H9 (cell line): ENCODE data around the gene FOLR3. TPM values are rescaled to one million over a fixed set of nuclear protein-coding genes. Genes with fewer than 3 reads are reported as not detected.
"Not testable (repeated sequence)": the region's sequence is repeated elsewhere in the genome, so short reads cannot be mapped to it uniquely, and the experiment has no call there.

ENCODE experiments used
- DNase-seq: peaks from one replicate; pipeline ENCODE4 v3.0.0-alpha.2; 2017
- H2AFZ ChIP-seq: one replicate; pipeline ENCODE4 v1.6.1; 2013; ENCODE audit warnings: mild to moderate bottlenecking, low read length, control low read depth, moderate library complexity
- H2AK5ac ChIP-seq: 2 replicates; pipeline ENCODE4 v1.6.1; 2013; ENCODE audit warnings: low read length, control low read depth, mixed read lengths; ENCODE audit not compliant: insufficient read length
- H2BK120ac ChIP-seq: one replicate; pipeline ENCODE4 v1.6.1; 2013; ENCODE audit warnings: low read depth, mild to moderate bottlenecking, low read length, control low read depth, inconsistent platforms; ENCODE audit not compliant: poor library complexity, severe bottlenecking
- H2BK12ac ChIP-seq: 2 replicates; pipeline ENCODE4 v1.6.1; 2013; ENCODE audit warnings: low read length, control low read depth, mixed read lengths, low read depth; ENCODE audit not compliant: insufficient read length
- H2BK15ac ChIP-seq: 2 replicates; pipeline ENCODE4 v1.6.1; 2013; ENCODE audit warnings: low read depth, low read length, control low read depth
- H2BK20ac ChIP-seq: one replicate; pipeline ENCODE4 v1.6.1; 2013; ENCODE audit warnings: low read depth, mild to moderate bottlenecking, low read length, control low read depth, inconsistent platforms; ENCODE audit not compliant: poor library complexity, severe bottlenecking
- H2BK5ac ChIP-seq: 2 replicates; pipeline ENCODE4 v1.6.1; 2013; ENCODE audit warnings: low read length, control low read depth, mixed read lengths; ENCODE audit not compliant: insufficient read length
- H3K14ac ChIP-seq: 2 replicates; pipeline ENCODE4 v1.6.1; 2013; ENCODE audit warnings: low read length, control low read depth; ENCODE audit not compliant: insufficient read depth
- H3K18ac ChIP-seq: 2 replicates; pipeline ENCODE4 v1.6.1; 2013; ENCODE audit warnings: low read depth, mild to moderate bottlenecking, mixed read lengths, low read length, control low read depth; ENCODE audit not compliant: insufficient read length
- H3K23ac ChIP-seq: 2 replicates; pipeline ENCODE4 v1.6.1; 2013; ENCODE audit warnings: low read length, control low read depth, mixed read lengths, low read depth; ENCODE audit not compliant: insufficient read length
- H3K23me2 ChIP-seq: 2 replicates; pipeline ENCODE4 v1.6.1; 2013; ENCODE audit warnings: low read depth, mild to moderate bottlenecking, mixed read lengths, low read length, control low read depth; ENCODE audit not compliant: insufficient read length, poor library complexity, severe bottlenecking
- H3K27ac ChIP-seq: 2 replicates; pipeline ENCODE4 v1.5.1; 2013; ENCODE audit warnings: low read length, control low read depth, mixed read lengths, low read depth; ENCODE audit not compliant: insufficient read length
- H3K27me3 ChIP-seq: 2 replicates; pipeline ENCODE4 v1.6.1; 2013; ENCODE audit warnings: low read length, control low read depth, inconsistent platforms; ENCODE audit not compliant: insufficient read depth
- H3K4ac ChIP-seq: 2 replicates; pipeline ENCODE4 v1.6.1; 2013; ENCODE audit warnings: low read depth, mild to moderate bottlenecking, control low read depth, inconsistent platforms, low read length, moderate library complexity
- H3K4me1 ChIP-seq: 2 replicates; pipeline ENCODE4 v1.6.1; 2013; ENCODE audit warnings: low read length, control low read depth, inconsistent platforms; ENCODE audit not compliant: insufficient read depth
- H3K4me2 ChIP-seq: 2 replicates; pipeline ENCODE4 v1.6.1; 2013; ENCODE audit warnings: low read length, control low read depth, mixed read lengths; ENCODE audit not compliant: insufficient read length, insufficient read depth
- H3K56ac ChIP-seq: 2 replicates; pipeline ENCODE4 v1.6.1; 2013; ENCODE audit warnings: low read depth, mild to moderate bottlenecking, mixed read lengths, low read length, control low read depth; ENCODE audit not compliant: insufficient read length
- H3K79me1 ChIP-seq: 2 replicates; pipeline ENCODE4 v1.6.1; 2013; ENCODE audit warnings: low read depth, mild to moderate bottlenecking, moderate library complexity, low read length, control low read depth, inconsistent platforms; ENCODE audit not compliant: insufficient read depth, poor library complexity, severe bottlenecking
- H3K79me2 ChIP-seq: 2 replicates; pipeline ENCODE4 v1.6.1; 2013; ENCODE audit warnings: low read length, control low read depth, inconsistent platforms; ENCODE audit not compliant: insufficient read depth
- H3K9ac ChIP-seq: 2 replicates; pipeline ENCODE4 v1.6.1; 2013; ENCODE audit warnings: low read length, control low read depth, mixed read lengths; ENCODE audit not compliant: insufficient read length; ENCODE audit errors: extremely low read depth
- H3K9me3 ChIP-seq: one replicate; pipeline ENCODE4 v1.6.1; 2013; ENCODE audit warnings: low read depth, low read length, inconsistent platforms; ENCODE audit not compliant: control insufficient read depth
- H3T11ph ChIP-seq: one replicate; pipeline ENCODE4 v1.6.1; 2013; ENCODE audit warnings: mild to moderate bottlenecking, low read length, control low read depth, inconsistent platforms
- H4K20me1 ChIP-seq: one replicate; pipeline ENCODE4 v1.6.1; 2013; ENCODE audit not compliant: control insufficient read depth, insufficient read length, insufficient read depth
- H4K5ac ChIP-seq: 2 replicates; pipeline ENCODE4 v1.6.1; 2013; ENCODE audit warnings: low read depth, mild to moderate bottlenecking, mixed read lengths, low read length, control low read depth; ENCODE audit not compliant: insufficient read length
- H4K8ac ChIP-seq: replicated peaks from 2 replicates; pipeline ENCODE4 v1.6.1; 2013; ENCODE audit warnings: low read length, control low read depth, mixed read lengths, low read depth; ENCODE audit not compliant: insufficient read length
- H4K91ac ChIP-seq: 2 replicates; pipeline ENCODE4 v1.6.1; 2013; ENCODE audit warnings: low read depth, mild to moderate bottlenecking, moderate library complexity, mixed read lengths, low read length, control low read depth; ENCODE audit not compliant: insufficient read length
- H3K27ac Mint-ChIP-seq, 3 experiments: 2 replicates in 2 of 3; 3 replicates in 1 of 3; pipeline ENCODE4 v1.8.0; 2020 to 2021; ENCODE audit warnings: mixed read lengths in 3 of 3, mild to moderate bottlenecking in 1 of 3, moderate library complexity in 1 of 3
- H3K27me3 Mint-ChIP-seq: 2 replicates; pipeline ENCODE4 v1.8.0; 2021; ENCODE audit warnings: low read depth, mild to moderate bottlenecking, moderate library complexity, mixed read lengths
- H3K36me3 Mint-ChIP-seq, 3 experiments: 2 replicates in 2 of 3; 3 replicates in 1 of 3; pipeline ENCODE4 v1.8.0; 2020 to 2021; ENCODE audit warnings: low read depth in 3 of 3, mixed read lengths in 3 of 3; ENCODE audit not compliant: insufficient read depth in 1 of 3
- H3K4me1 Mint-ChIP-seq, 2 experiments: 2 replicates each; pipeline ENCODE4 v1.8.0; 2020; ENCODE audit warnings: mixed read lengths in 2 of 2
- H3K4me3 Mint-ChIP-seq, 2 experiments: 2 replicates in 1 of 2; 3 replicates in 1 of 2; pipeline ENCODE4 v1.8.0; 2020 to 2021; ENCODE audit warnings: mild to moderate bottlenecking in 2 of 2, mixed read lengths in 2 of 2, moderate library complexity in 1 of 2
- H3K9me3 Mint-ChIP-seq, 2 experiments: 2 replicates in 1 of 2; 3 replicates in 1 of 2; pipeline ENCODE4 v1.8.0; 2020; ENCODE audit warnings: mild to moderate bottlenecking in 2 of 2, mixed read lengths in 2 of 2, moderate library complexity in 1 of 2
- WGBS: extraction: QIAGEN DNeasy Blood & Tissue Kit; methylation state at CpG from one replicate; pipeline ENCODE4 v1.1.7; 2013; ENCODE audit warnings: missing lambda C conversion rate, low lambda C conversion rate, mixed read lengths; ENCODE audit not compliant: insufficient read length; ENCODE audit errors: extremely low coverage; 5-methylcytosine and 5-hydroxymethylcytosine counted together
- total RNA-seq: library from RNA; stranded (reverse); gene quantifications from 2 replicates; pipeline ENCODE4 v1.2.1, GENCODE V29; 2021

FOLR3 gene
- total RNA-seq, 1 experiment from 2014 or later, result not detected

- H4K91ac ChIP-seq, H3K9ac ChIP-seq, H2AK5ac ChIP-seq, H3K4ac ChIP-seq, H3T11ph ChIP-seq, H3K4me2 ChIP-seq, H2BK15ac ChIP-seq, H4K5ac ChIP-seq, H4K20me1 ChIP-seq, H3K23ac ChIP-seq, H3K14ac ChIP-seq, H3K18ac ChIP-seq, H3K4me3 Mint-ChIP-seq, H2BK120ac ChIP-seq, H3K27ac Mint-ChIP-seq, H3K79me1 ChIP-seq, H3K4me1 Mint-ChIP-seq, H3K27me3 ChIP-seq, H2BK12ac ChIP-seq, H3K36me3 Mint-ChIP-seq, H3K4me1 ChIP-seq, H3K27ac ChIP-seq, H3K9me3 ChIP-seq, H2BK5ac ChIP-seq, H3K79me2 ChIP-seq, H2AFZ ChIP-seq, H3K9me3 Mint-ChIP-seq, H2BK20ac ChIP-seq, H3K23me2 ChIP-seq, DNase-seq, H4K8ac ChIP-seq, H3K56ac ChIP-seq: not testable (repeated sequence)
- no CpG with 5 or more reads among the region's 1 CpG for WGBS
- H3K27me3 Mint-ChIP-seq, result peaks cover 11% of the 10 kb centered on the region
Measured at GRCh38 chr11:72142543-72142942, 7.0 kb downstream of the FOLR3 start.
